Ascending aorta (tissue), 2 donors: ENCODE results near the gene KIF25. TPM values are rescaled to one million over a fixed set of nuclear protein-coding genes. Genes with fewer than 3 reads are reported as not detected.
A peak's percentile ranks its signal among the peaks of the same experiment; 100 is the strongest.

ENCODE experiments used
- DNase-seq, 2 donors: peaks; one replicate each; pipeline ENCODE4 v3.0.0-alpha.2; 2019; ENCODE audit warnings: low spot score in 2 of 2
- H3K27ac ChIP-seq, 2 donors: fragments of 200-600 bp; sonication (generic); one replicate each; pipeline ENCODE4 v1.5.1; 2016 to 2017; ENCODE audit warnings: mild to moderate bottlenecking in 1 of 2
- H3K27me3 ChIP-seq: fragments of 200-600 bp; sonication (generic); one replicate; pipeline ENCODE4 v1.5.1; 2017
- H3K36me3 ChIP-seq, 2 donors: fragments of 200-600 bp; sonication (generic); one replicate each; pipeline ENCODE4 v1.5.1; 2016
- H3K4me1 ChIP-seq, 2 donors: fragments of 200-600 bp; sonication (generic); one replicate each; pipeline ENCODE4 v1.5.1; 2016 to 2017; ENCODE audit warnings: mild to moderate bottlenecking in 1 of 2
- H3K4me3 ChIP-seq, 2 donors: fragments of 200-600 bp; sonication (generic); one replicate each; pipeline ENCODE4 v1.5.1; 2016 to 2017; ENCODE audit warnings: mild to moderate bottlenecking in 1 of 2
- H3K9me3 ChIP-seq, 2 donors: fragments of 200-600 bp; sonication (generic); one replicate each; pipeline ENCODE4 v1.5.1; 2016
- intact Hi-C: fragments of 100-400 bp; cut with DNase I; formaldehyde crosslinking; loops from one replicate; pipeline ENCODE4 v1.15.1; 2023
- total RNA-seq: library from RNA; depleted of rRNA; stranded (reverse); fragments of >200 nt; gene quantifications from one replicate; pipeline ENCODE4 v1.1.0, GENCODE V29; 2016
- TF ChIP-seq, protein P1 (sequence below), 3 experiments: fragments of 200-600 bp in 2 of 3; fragments of 450-650 bp in 1 of 3; sonication (generic) in 2 of 3; IDR thresholded peaks; one replicate each; pipeline ENCODE4 v1.5.1; 2016 to 2019; ENCODE audit warnings: antibody characterized with exemption in 3 of 3, mild to moderate bottlenecking in 1 of 3, moderate library complexity in 1 of 3

KIF25 gene
- total RNA-seq, 1 donor from 2014 or later, result not detected

DNA sequence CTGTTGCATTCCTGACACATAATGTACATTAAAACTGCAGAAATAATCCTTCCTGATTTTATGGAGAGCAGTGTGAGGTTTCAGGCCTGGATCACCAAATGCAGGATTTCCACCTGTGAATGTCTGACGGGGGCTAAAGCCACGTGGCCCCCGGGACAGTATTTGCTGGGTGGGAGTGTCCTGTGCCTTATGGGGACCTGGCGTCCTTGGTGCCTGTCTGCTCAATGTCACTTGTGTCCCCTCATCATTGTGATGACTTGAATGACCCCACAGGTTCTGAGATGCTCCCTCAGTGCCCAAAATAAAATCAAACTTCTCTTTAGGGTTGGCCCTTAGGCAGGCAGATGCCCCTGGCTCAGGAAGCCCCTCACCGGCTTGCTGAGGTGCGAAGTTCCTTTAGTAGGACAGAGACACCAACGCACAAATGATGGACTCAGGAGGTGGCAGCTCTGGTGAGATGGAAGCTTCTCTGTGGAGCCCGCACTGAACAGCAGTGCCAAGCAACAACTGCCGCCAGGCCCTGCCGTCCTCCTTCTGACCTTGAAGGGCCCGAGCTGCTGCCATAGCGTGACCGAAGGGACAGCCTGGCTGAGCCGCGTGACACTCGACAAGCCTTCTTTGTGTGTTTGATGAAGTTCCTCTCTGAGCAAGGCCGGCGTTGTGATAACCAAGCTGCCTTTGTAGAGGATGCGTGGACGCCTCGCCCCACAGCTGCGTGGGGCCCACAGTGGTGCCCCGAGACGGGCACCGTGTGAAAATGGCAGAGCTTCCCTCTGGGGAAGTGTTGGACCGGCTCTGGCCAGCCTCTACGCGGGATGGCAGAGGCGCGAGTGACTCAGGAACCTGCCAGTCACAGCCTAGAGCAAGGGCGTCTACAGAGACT, 50.6 kb downstream of the KIF25 start:
- H3K27me3 ChIP-seq, result no peaks in the 10 kb centered on the region
- TF ChIP-seq, protein P1, sequence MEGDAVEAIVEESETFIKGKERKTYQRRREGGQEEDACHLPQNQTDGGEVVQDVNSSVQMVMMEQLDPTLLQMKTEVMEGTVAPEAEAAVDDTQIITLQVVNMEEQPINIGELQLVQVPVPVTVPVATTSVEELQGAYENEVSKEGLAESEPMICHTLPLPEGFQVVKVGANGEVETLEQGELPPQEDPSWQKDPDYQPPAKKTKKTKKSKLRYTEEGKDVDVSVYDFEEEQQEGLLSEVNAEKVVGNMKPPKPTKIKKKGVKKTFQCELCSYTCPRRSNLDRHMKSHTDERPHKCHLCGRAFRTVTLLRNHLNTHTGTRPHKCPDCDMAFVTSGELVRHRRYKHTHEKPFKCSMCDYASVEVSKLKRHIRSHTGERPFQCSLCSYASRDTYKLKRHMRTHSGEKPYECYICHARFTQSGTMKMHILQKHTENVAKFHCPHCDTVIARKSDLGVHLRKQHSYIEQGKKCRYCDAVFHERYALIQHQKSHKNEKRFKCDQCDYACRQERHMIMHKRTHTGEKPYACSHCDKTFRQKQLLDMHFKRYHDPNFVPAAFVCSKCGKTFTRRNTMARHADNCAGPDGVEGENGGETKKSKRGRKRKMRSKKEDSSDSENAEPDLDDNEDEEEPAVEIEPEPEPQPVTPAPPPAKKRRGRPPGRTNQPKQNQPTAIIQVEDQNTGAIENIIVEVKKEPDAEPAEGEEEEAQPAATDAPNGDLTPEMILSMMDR (IDR thresholded peaks at IDR 0.05), result no peak
- no peaks in the 10 kb centered on the region for H3K4me1 ChIP-seq
- no peaks in the 10 kb centered on the region for H3K36me3 ChIP-seq
- no peak for DNase-seq
- intact Hi-C loops, result no loop called here
- no peak overlapping the region for H3K27ac ChIP-seq
- H3K9me3 ChIP-seq, result no peaks in the 10 kb centered on the region
- no peak overlapping the region for H3K4me3 ChIP-seq

DNA sequence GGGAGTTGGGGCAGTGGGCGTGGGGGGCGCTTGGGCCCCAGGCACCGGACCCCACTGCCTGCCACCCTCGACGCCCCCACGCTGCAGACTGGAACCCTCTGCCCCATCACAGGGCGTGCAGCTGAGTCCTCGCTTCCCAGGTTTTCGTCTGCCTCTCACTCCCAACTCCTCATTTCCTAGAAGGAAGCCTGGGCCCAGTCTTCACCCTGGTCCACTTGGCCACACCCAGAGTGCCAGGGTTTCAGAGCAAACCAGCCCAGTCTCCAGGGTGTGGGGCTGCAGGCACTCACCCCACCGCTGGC, 51.2 kb downstream of the KIF25 start:
- H3K36me3 ChIP-seq, result no peaks in the 10 kb centered on the region
- TF ChIP-seq, protein P1 (IDR thresholded peaks at IDR 0.05), result no peak
- no peak overlapping the region for H3K27ac ChIP-seq
- no peaks in the 10 kb centered on the region for H3K9me3 ChIP-seq
- H3K4me3 ChIP-seq, result no peak overlapping the region
- intact Hi-C loops, result no loop called here
- no peak for DNase-seq
- no peaks in the 10 kb centered on the region for H3K4me1 ChIP-seq
- no peaks in the 10 kb centered on the region for H3K27me3 ChIP-seq

DNA sequence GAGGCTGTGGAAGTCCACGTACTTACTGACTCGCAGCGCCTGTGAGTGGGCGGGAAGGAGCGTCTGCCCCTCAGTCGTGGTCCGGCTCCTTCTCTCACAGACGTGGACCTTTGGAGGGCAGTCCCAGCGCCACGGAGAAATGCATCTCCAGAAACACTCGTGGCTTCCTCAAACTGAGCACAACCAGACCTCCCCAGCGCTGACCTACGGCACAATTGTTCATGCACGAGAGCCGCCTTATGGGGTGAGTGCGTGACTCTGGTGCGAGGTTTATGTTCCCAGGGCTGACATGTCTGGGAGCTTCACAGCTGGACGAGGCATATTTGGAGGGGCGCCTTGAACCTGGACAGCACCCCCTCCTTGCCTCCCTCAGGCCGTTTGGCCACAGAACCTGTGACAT, 51.8 kb downstream of the KIF25 start:
- Histone ChIP-seq H3K27me3 (no peaks in the 10 kb centered on the region), H3K36me3 (no peaks in the 10 kb centered on the region), H3K4me3 (no peak overlapping the region), H3K4me1 (no peaks in the 10 kb centered on the region), H3K27ac (no peak overlapping the region), H3K9me3 (no peaks in the 10 kb centered on the region)
- intact Hi-C loops, result no loop called here
- TF ChIP-seq, protein P1 (IDR thresholded peaks at IDR 0.05), result no peak
- no peak for DNase-seq

DNA sequence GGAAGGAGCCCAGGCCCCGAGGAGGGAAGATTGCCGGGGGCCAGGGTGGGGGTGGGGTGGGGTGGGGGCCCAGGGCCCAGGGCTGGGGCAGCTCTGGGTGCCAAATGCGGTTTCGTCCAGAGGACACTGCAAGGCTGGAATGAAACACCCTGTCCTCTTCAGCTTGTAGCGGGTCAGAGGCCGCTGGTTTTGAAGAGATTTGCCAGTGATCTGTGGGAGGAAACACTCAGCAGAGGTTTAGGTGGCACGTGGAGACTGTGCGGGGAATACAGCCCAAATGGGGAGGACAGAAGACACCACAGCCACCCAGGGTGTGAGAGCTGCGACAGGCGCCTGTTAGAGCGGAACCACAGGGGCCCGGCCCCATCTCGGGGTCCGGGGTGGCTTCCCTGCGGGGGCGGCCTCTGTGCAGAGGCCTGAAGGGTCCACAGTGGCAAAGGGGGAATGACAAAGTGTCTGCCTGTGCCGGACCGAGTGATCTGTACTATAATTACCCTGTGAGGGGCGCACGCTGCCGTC, 52.3 kb downstream of the KIF25 start:
- H3K27me3 ChIP-seq, result no peaks in the 10 kb centered on the region
- no peaks in the 10 kb centered on the region for H3K9me3 ChIP-seq
- no peak overlapping the region for H3K4me3 ChIP-seq
- DNase-seq, result no peak
- peaks cover 0 to 4% of the 10 kb centered on the region in 2 donors for H3K4me1 ChIP-seq
- H3K27ac ChIP-seq, result no peak overlapping the region
- no peaks in the 10 kb centered on the region for H3K36me3 ChIP-seq
- intact Hi-C loops, result loop anchor here (10.0 kb wide), 1 partner anchor 225 kb away; no protein-coding TSS in a partner anchor
- TF ChIP-seq, protein P1 (IDR thresholded peaks at IDR 0.05), result no peak

DNA sequence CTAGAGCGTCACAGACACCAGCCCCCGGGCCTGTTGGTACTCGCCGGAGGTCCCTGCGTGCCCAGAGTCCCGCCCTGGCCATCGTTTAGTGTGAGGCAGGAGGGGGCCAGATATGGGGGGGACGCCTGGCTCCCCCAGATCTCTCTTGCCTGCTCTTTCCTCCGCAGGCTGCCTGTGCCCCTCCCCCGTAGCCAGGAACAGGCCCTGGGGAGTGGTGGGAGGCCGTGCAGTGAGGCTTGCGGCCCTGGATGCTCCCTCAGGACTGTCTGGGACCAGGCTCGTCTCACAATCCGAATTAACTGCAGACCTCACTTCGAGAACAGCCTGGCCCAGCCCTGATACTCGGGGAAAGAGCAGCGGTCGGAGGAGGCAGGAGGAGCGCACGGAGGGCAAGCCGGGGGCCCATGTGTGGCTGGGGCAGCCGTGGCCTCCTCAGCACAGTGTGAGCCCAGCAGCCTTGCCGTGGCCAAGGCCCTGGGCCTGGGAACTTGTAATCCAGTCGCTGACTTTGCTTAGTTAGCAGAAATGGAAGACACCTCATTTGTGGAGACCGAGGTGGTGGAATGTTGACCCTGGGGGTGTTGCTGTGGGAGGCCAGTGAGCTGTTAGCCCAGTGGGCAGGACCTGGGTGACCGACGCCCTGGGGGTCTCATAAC, 52.9 kb downstream of the KIF25 start:
- H3K4me1 ChIP-seq, result peaks cover 0 to 6% of the 10 kb centered on the region in 2 donors

More for the DNA sequence above, 52.9 kb downstream of the KIF25 start:
- H3K9me3 ChIP-seq, result no peaks in the 10 kb centered on the region
- TF ChIP-seq, protein P1 (IDR thresholded peaks at IDR 0.05), result no peak
- peak in 1 of 2 donors; percentile 51 for DNase-seq
- H3K36me3 ChIP-seq, result no peaks in the 10 kb centered on the region
- intact Hi-C loops, result loop anchor here (10.0 kb wide), 1 partner anchor 224 kb away; no protein-coding TSS in a partner anchor
- H3K27me3 ChIP-seq, result no peaks in the 10 kb centered on the region
- H3K27ac ChIP-seq, result no peak overlapping the region
- H3K4me3 ChIP-seq, result no peak overlapping the region
